K562 (cell line): Measurements from ENCODE around the gene BOD1L2. TPM values are rescaled to one million over a fixed set of nuclear protein-coding genes. Genes with fewer than 3 reads are reported as not detected.

Experiments used
- ATAC-seq: fragments of 200-7000 bp; cut with Tn5 transposase; 3 replicates; pipeline ENCODE4 v1.9.1; 2020; ENCODE audit warnings: moderate library complexity
- BruUV-seq: library from RNA; stranded (reverse); fragments of 400-500 nt; replicated peaks from 2 replicates; lab custom pipeline; 2021; lab: Mats Ljungman, UMichigan
- CTCF ChIA-PET: fragments of 300-600 bp; formaldehyde crosslinking; extraction: SDS; loops from one replicate; lab custom pipeline; 2021; ENCODE audit warnings: low intra/inter-chr PET ratio; lab: Yijun Ruan, JAX
- POLR2A ChIA-PET: fragments of 300-600, 350-650 bp; sonication (Branson Sonifier 250); formaldehyde crosslinking; extraction: SDS; loops from one replicate; lab custom pipeline; 2021; ENCODE audit warnings: antibody characterized with exemption, inconsistent platforms; lab: Yijun Ruan, JAX
- DNase-seq, 4 experiments: peaks; one replicate each; pipeline versions ENCODE4 v3.0.0 to v3.0.0-alpha.2; 2011 to 2018; ENCODE audit warnings: low spot score in 3 of 4, mixed read lengths in 3 of 4; ENCODE audit errors: extremely low read depth in 1 of 4
- FAIRE-seq: peaks from 2 replicates; lab custom pipeline; 2011; peaks lifted over from hg19 to GRCh38; lab: Jason Lieb, UNC
- H2AFZ ChIP-seq: 2 replicates; pipeline ENCODE4 v1.6.0; 2011; ENCODE audit warnings: low read depth, low read length, control low read depth, inconsistent platforms
- H3K27ac ChIP-seq: fragments of 200-600 bp; 3 replicates; pipeline ENCODE4 v1.8.0; 2011; ENCODE audit warnings: low read depth, mild to moderate bottlenecking, control low read depth, inconsistent platforms, low read length, moderate library complexity, mixed read lengths; ENCODE audit errors: extremely low read depth
- H3K27me3 ChIP-seq, 2 experiments: fragments of 300-600 bp in 1 of 2; 2 replicates in 1 of 2; 3 replicates in 1 of 2; pipeline versions ENCODE4 v1.6.0 to v1.8.0; 2011; ENCODE audit warnings: inconsistent platforms in 2 of 2, low read length in 2 of 2, mild to moderate bottlenecking in 1 of 2, mixed read lengths in 1 of 2, moderate library complexity in 1 of 2; ENCODE audit not compliant: control insufficient read depth in 2 of 2, insufficient read depth in 2 of 2
- H3K36me3 ChIP-seq: fragments of 300-600 bp; 3 replicates; pipeline ENCODE4 v1.8.0; 2011; ENCODE audit warnings: mild to moderate bottlenecking, low read length, inconsistent platforms; ENCODE audit not compliant: control insufficient read depth, insufficient read depth
- H3K4me1 ChIP-seq, 2 experiments: fragments of 200-600 bp in 1 of 2; replicated peaks in 1 of 2; 2 replicates in 1 of 2; 3 replicates in 1 of 2; pipeline versions ENCODE4 v1.5.1 to v1.8.0; 2011; ENCODE audit warnings: inconsistent platforms in 2 of 2, low read length in 2 of 2, mild to moderate bottlenecking in 1 of 2, mixed read lengths in 1 of 2, moderate library complexity in 1 of 2; ENCODE audit not compliant: control insufficient read depth in 2 of 2, insufficient read depth in 2 of 2
- H3K4me2 ChIP-seq: 2 replicates; pipeline ENCODE4 v1.6.1; 2011; ENCODE audit warnings: low read length, control low read depth, inconsistent platforms, mixed read lengths; ENCODE audit not compliant: insufficient read depth
- H3K4me3 ChIP-seq: fragments of 200-600 bp; sonication (generic), shearing (Covaris generic); 2 replicates; pipeline ENCODE4 v1.5.1; 2016; ENCODE audit warnings: control low read depth, inconsistent platforms
- H3K79me2 ChIP-seq: fragments of 200-600 bp; 3 replicates; pipeline ENCODE4 v1.8.0; 2011; ENCODE audit warnings: low read length, inconsistent platforms; ENCODE audit not compliant: control insufficient read depth, insufficient read depth
- H3K9ac ChIP-seq, 2 experiments: 2 replicates each; pipeline versions ENCODE4 v1.6.0 to v1.6.1; 2011; ENCODE audit warnings: low read depth in 2 of 2, low read length in 2 of 2, control low read depth in 1 of 2, inconsistent platforms in 1 of 2, mild to moderate bottlenecking in 1 of 2, mixed read lengths in 1 of 2; ENCODE audit not compliant: insufficient read depth in 1 of 2
- H3K9me1 ChIP-seq: one replicate; pipeline ENCODE4 v1.6.0; 2011; ENCODE audit warnings: inconsistent platforms, mild to moderate bottlenecking, low read length, moderate library complexity; ENCODE audit not compliant: control insufficient read depth, insufficient read depth
- H3K9me3 ChIP-seq: replicated peaks from 2 replicates; pipeline ENCODE4 v1.5.1; 2011; ENCODE audit warnings: low read depth, low read length, inconsistent platforms; ENCODE audit not compliant: control insufficient read depth, insufficient read depth
- H4K20me1 ChIP-seq: replicated peaks from 2 replicates; pipeline ENCODE4 v1.6.1; 2011; ENCODE audit warnings: low read length, inconsistent platforms, mixed read lengths; ENCODE audit not compliant: control insufficient read depth, insufficient read depth
- ARID3B ChIP-seq: fragments of 250-450 bp; sonication (Bioruptor Pico); IDR thresholded peaks from 2 replicates; pipeline ENCODE4 v1.4.0; 2020; ENCODE audit warnings: borderline replicate concordance
- ATF7 ChIP-seq: fragments of 450-650 bp; IDR thresholded peaks from 2 replicates; pipeline ENCODE4 v1.7.1; 2014; ENCODE audit warnings: mild to moderate bottlenecking, moderate library complexity
- BCOR ChIP-seq: fragments of 450-650 bp; IDR thresholded peaks from 2 replicates; pipeline ENCODE4 v1.6.1; 2016
- MAFG ChIP-seq: fragments of 450-650 bp; conservative IDR thresholded peaks from 2 replicates; pipeline ENCODE4 v1.6.1; 2016; ENCODE audit warnings: missing genetic modification characterization, missing compliant biosample characterization
- NR4A1 ChIP-seq, 2 experiments: fragments of 250-450 bp in 1 of 2; fragments of 450-650 bp in 1 of 2; sonication (Bioruptor Pico) in 1 of 2; IDR thresholded peaks; 2 replicates each; pipeline versions ENCODE4 v1.4.0 to v1.6.1; 2016 to 2020; ENCODE audit warnings: mild to moderate bottlenecking in 2 of 2, missing compliant biosample characterization in 1 of 2, missing genetic modification characterization in 1 of 2, moderate library complexity in 1 of 2
- TEAD2 ChIP-seq: fragments of 450-650 bp; IDR thresholded peaks from 2 replicates; pipeline ENCODE4 v1.6.1; 2016; ENCODE audit warnings: missing genetic modification characterization, control low read depth, missing compliant biosample characterization
- ZFP91 ChIP-seq: sonication (generic); formaldehyde crosslinking; IDR thresholded peaks from 2 replicates; pipeline ENCODE4 v1.8.0; 2022; ENCODE audit warnings: mild to moderate bottlenecking, missing genetic modification reagents
- ZNF232 ChIP-seq: sonication (generic); formaldehyde crosslinking; IDR thresholded peaks from 2 replicates; pipeline ENCODE4 v1.8.0; 2022; ENCODE audit warnings: mild to moderate bottlenecking, missing genetic modification reagents
- ZNF324 ChIP-seq: fragments of 250-450 bp; sonication (Bioruptor Pico); IDR thresholded peaks from 2 replicates; pipeline ENCODE4 v1.4.0; 2020; ENCODE audit warnings: mild to moderate bottlenecking
- ZNF589 ChIP-seq: fragments of 200-800 bp; sonication (Bioruptor generic); IDR thresholded peaks from 2 replicates; pipeline ENCODE4 v1.6.1; 2016; ENCODE audit warnings: low read depth, missing genetic modification characterization, missing compliant biosample characterization
- WGBS: fragments of 100-300 bp; shearing (Covaris generic); methylation state at CpG from one replicate; pipeline ENCODE4 v1.1.6; 2016; ENCODE audit warnings: low coverage, mixed read lengths; ENCODE audit not compliant: insufficient coverage; ENCODE audit errors: missing lambda C conversion rate; 5-methylcytosine and 5-hydroxymethylcytosine counted together
- in situ Hi-C: fragments of 300-500 bp; cut with MboI; formaldehyde crosslinking; loops from 4 replicates; pipeline ENCODE4 v1.15.0; 2018; ENCODE audit warnings: inconsistent platforms, mixed read lengths
- intact Hi-C: fragments of 100-400 bp; cut with micrococcal nuclease; formaldehyde crosslinking; loops from 2 replicates; pipeline ENCODE4 v1.14.2; 2022
- polyA plus RNA-seq, 8 experiments: library from polyadenylated mRNA; depleted of rRNA in 4 of 8; stranded (reverse) in 5 of 8; unstranded in 3 of 8; fragments of >200 nt; fragmentation: Nextera tagmentation in 2 of 8; fragmentation: Illumina TruSeq in 1 of 8; extraction: Ambion mirVana in 2 of 8; extraction: Trizol in 1 of 8; gene quantifications; 2 replicates each; pipeline versions ENCODE4 v1.2.1 to v1.2.3, GENCODE V29; 2011 to 2014; ENCODE audit warnings: inconsistent platforms in 1 of 8, missing spikeins in 1 of 8
- total RNA-seq, 7 experiments: library from RNA; depleted of rRNA in 6 of 7; stranded (reverse); fragments of >200 nt in 6 of 7; fragmentation: Illumina TruSeq in 2 of 7; extraction: Trizol in 2 of 7; gene quantifications; 2 replicates each; pipeline versions ENCODE4 v1.2.1 to v1.2.3, GENCODE V29; 2011 to 2021; ENCODE audit warnings: low replicate concordance in 1 of 7

Gene BOD1L2
- total and polyA plus RNA-seq, 9 of the 15 experiments (the other 6 are each of a cell fraction or from before 2014, with no cell fraction given), result 0.03 TPM; not detected in 8

DNA sequence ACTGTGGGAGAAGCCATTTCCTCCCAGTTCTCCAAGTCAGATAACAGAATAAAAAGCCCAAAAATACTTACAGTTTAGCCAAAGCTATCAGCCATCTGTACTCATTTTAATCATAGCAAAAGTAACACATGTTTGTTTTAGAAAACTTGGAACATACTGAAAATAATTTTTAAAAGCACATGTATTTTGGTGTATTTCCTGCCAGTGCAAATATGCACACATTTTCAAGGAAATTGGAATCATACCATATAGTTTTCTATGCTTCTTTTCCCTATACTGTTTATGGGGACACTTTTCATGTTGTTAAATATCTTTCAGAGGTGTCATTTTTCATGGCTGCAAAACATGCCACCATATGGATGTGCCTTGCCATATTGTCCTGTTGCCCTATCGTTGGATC, 51.2 kb downstream of the BOD1L2 start:
- 0% methylated on average over 1 of the region's 1 CpG for WGBS
- Histone ChIP-seq H3K79me2 (no peaks in the 10 kb centered on the region), H3K9me3 (no peaks in the 10 kb centered on the region), H3K9ac (no peak overlapping the region), H3K4me1 (no peaks in the 10 kb centered on the region), H3K27ac (no peak overlapping the region), H2AFZ (no peak overlapping the region), H3K4me2 (no peak overlapping the region), H3K27me3 (no peaks in the 10 kb centered on the region), H3K4me3 (no peak overlapping the region), H4K20me1 (no peaks in the 10 kb centered on the region), H3K9me1 (no peaks in the 10 kb centered on the region), H3K36me3 (no peaks in the 10 kb centered on the region)
- intact Hi-C loops (no loop called here), in situ Hi-C loops (no loop called here)
- ATAC-seq (no peak), DNase-seq (no peak), FAIRE-seq (no peak)
- ChIA-PET POLR2A (interaction anchor here (0.6 kb wide), 1 partner anchor 64 kb away, joined by 3 read pairs; no protein-coding TSS in a partner anchor), CTCF (no interaction called here)
- BruUV-seq, result no TSS peak
- TF ChIP-seq ATF7, result no peak
- TF ChIP-seq ARID3B (CRISPR knock-in tag), result no peak
- TF ChIP-seq ZNF324 (CRISPR knock-in tag), result no peak
- no peak for TF ChIP-seq BCOR
- no peak for TF ChIP-seq ZNF589 (CRISPR knock-in tag)
- TF ChIP-seq TEAD2 (tag), result no peak
- TF ChIP-seq ZFP91, result no peak
- TF ChIP-seq MAFG (tag), result no peak
- no peak for TF ChIP-seq NR4A1 (CRISPR knock-in tag; IDR thresholded peaks at IDR 0.05)
- no peak for TF ChIP-seq NR4A1 (tag; IDR thresholded peaks at IDR 0.05)
- TF ChIP-seq ZNF232 (CRISPR knock-in tag), result no peak

Other genes starting within 250 kb of the BOD1L2 start
- gene ST8SIA3, start 205.5 kb downstream of the BOD1L2 start, total RNA-seq (2014; rRNA removed), result not detected in 2 replicates
- gene ST8SIA3, start 205.5 kb downstream of the BOD1L2 start, total RNA-seq (2014; rRNA removed; fragmentation: Illumina TruSeq; extraction: Trizol), result not detected in 2 replicates
- gene ST8SIA3, start 205.5 kb downstream of the BOD1L2 start, total RNA-seq (2015; rRNA removed; fragmentation: Illumina TruSeq; extraction: Trizol), result not detected in 2 replicates
- gene ST8SIA3, start 205.5 kb downstream of the BOD1L2 start, total RNA-seq (2021), result not detected in 2 replicates
- gene ST8SIA3, start 205.5 kb downstream of the BOD1L2 start, polyA plus RNA-seq (2011; rRNA removed), result not detected in 2 replicates
- not detected in 2 replicates for gene ST8SIA3, start 205.5 kb downstream of the BOD1L2 start, polyA plus RNA-seq (2014; fragmentation: Illumina TruSeq; extraction: Trizol)
- not detected for gene ST8SIA3, start 205.5 kb downstream of the BOD1L2 start, polyA plus RNA-seq (2014; fragmentation: Nextera tagmentation; extraction: Ambion mirVana)
- not detected in 2 replicates for gene ST8SIA3, start 205.5 kb downstream of the BOD1L2 start, polyA plus RNA-seq (2014; rRNA removed)